Spinal cord (tissue), 10 donors: ENCODE measurements around the gene GASK1A. TPM values are rescaled to one million over a fixed set of nuclear protein-coding genes. Genes with fewer than 3 reads are reported as not detected.
A peak's percentile ranks its signal among the peaks of the same experiment; 100 is the strongest.

Experiments used
- DNase-seq, 6 donors: peaks; one replicate each; pipeline versions ENCODE4 v3.0.0 to v3.0.0-alpha.2; 2013 to 2015; ENCODE audit warnings: low spot score in 6 of 6, low read depth in 4 of 6
- H3K27ac ChIP-seq: one replicate; pipeline ENCODE4 v1.5.1; 2013; ENCODE audit warnings: low read depth, low read length, control low read depth
- H3K27me3 ChIP-seq: one replicate; pipeline ENCODE4 v1.6.1; 2013; ENCODE audit warnings: low read length; ENCODE audit not compliant: control insufficient read depth, insufficient read depth
- H3K36me3 ChIP-seq: one replicate; pipeline ENCODE4 v1.6.1; 2013; ENCODE audit warnings: low read length; ENCODE audit not compliant: control insufficient read depth, insufficient read depth
- H3K4me1 ChIP-seq: one replicate; pipeline ENCODE4 v1.6.1; 2013; ENCODE audit warnings: low read length; ENCODE audit not compliant: control insufficient read depth, insufficient read depth
- H3K4me3 ChIP-seq: one replicate; pipeline ENCODE4 v1.5.1; 2013; ENCODE audit warnings: low read depth, low read length, control low read depth
- H3K9me3 ChIP-seq: one replicate; pipeline ENCODE4 v1.6.1; 2013; ENCODE audit warnings: low read length; ENCODE audit not compliant: control insufficient read depth, insufficient read depth
- WGBS: methylation state at CpG from one replicate; pipeline ENCODE4 v1.1.5; 2013; ENCODE audit warnings: missing lambda C conversion rate; ENCODE audit not compliant: insufficient coverage; 5-methylcytosine and 5-hydroxymethylcytosine counted together
- polyA plus RNA-seq, 2 donors: library from polyadenylated mRNA; unstranded; fragments of 120-200 nt; gene quantifications; one replicate each; pipeline ENCODE4 v1.2.1, GENCODE V29; 2013; ENCODE audit not compliant: insufficient read length in 2 of 2
- total RNA-seq, 2 donors: library from RNA; depleted of rRNA in 1 of 2; stranded (reverse); fragments of 120-200 nt in 1 of 2; fragments of >200 nt in 1 of 2; gene quantifications; one replicate each; pipeline versions ENCODE4 v1.2.3 to v1.2.4, GENCODE V29; 2013 to 2014
- donor health status: healthy.

The GASK1A gene
- total and polyA plus RNA-seq, 4 donors, result 5.2 to 40.1 (median 16.3) TPM

- H3K9me3 ChIP-seq, result no peaks in the 10 kb centered on the region
- no peaks in the 10 kb centered on the region for H3K27me3 ChIP-seq
- H3K4me3 ChIP-seq, result no peak overlapping the region
- 94% methylated on average over 5 of the region's 6 CpGs for WGBS
- no peak for DNase-seq
- no peak overlapping the region for H3K27ac ChIP-seq
- H3K4me1 ChIP-seq, result no peaks in the 10 kb centered on the region
- peaks cover 7% of the 10 kb centered on the region for H3K36me3 ChIP-seq
Observed at GRCh38 chr3:43086460-43087165, 107.5 kb downstream of the GASK1A start.

- Histone ChIP-seq H3K4me3 (no peak overlapping the region), H3K9me3 (no peaks in the 10 kb centered on the region), H3K36me3 (peaks cover 7% of the 10 kb centered on the region), H3K4me1 (no peaks in the 10 kb centered on the region), H3K27ac (no peak overlapping the region), H3K27me3 (no peaks in the 10 kb centered on the region)
- 100% methylated on average over 1 of the region's 5 CpGs for WGBS
- DNase-seq, result no peak
Observed at GRCh38 chr3:43087249-43087776, 108.2 kb downstream of the GASK1A start.

- Histone ChIP-seq H3K27ac (no peak overlapping the region), H3K9me3 (no peaks in the 10 kb centered on the region), H3K27me3 (no peaks in the 10 kb centered on the region), H3K36me3 (peaks cover 7% of the 10 kb centered on the region), H3K4me3 (no peak overlapping the region), H3K4me1 (peaks cover 10% of the 10 kb centered on the region)
- no peak for DNase-seq
- WGBS, result 90% methylated on average over 4 of the region's 4 CpGs
Observed at GRCh38 chr3:43089081-43089480, 110.0 kb downstream of the GASK1A start.

GRCh38 chr3:43090238-43090637 is 111.1 kb downstream of the GASK1A start:
- peaks cover 21% of the 10 kb centered on the region for H3K4me1 ChIP-seq
- H3K9me3 ChIP-seq, result no peaks in the 10 kb centered on the region
- H3K36me3 ChIP-seq, result peaks cover 5% of the 10 kb centered on the region
- no peak overlapping the region for H3K4me3 ChIP-seq
- no peak overlapping the region for H3K27ac ChIP-seq
- DNase-seq, result no peak
- no peaks in the 10 kb centered on the region for H3K27me3 ChIP-seq
- WGBS, result 88% methylated on average over 2 of the region's 3 CpGs

- H3K27me3 ChIP-seq, result no peaks in the 10 kb centered on the region
- WGBS, result 100% methylated on average over 1 of the region's 4 CpGs
- H3K9me3 ChIP-seq, result no peaks in the 10 kb centered on the region
- peaks cover 24% of the 10 kb centered on the region for H3K4me1 ChIP-seq
- no peak for DNase-seq
- H3K36me3 ChIP-seq, result peaks cover 5% of the 10 kb centered on the region
- H3K4me3 ChIP-seq, result no peak overlapping the region
- no peak overlapping the region for H3K27ac ChIP-seq
Observed at GRCh38 chr3:43091481-43091880, 112.4 kb downstream of the GASK1A start.

- DNase-seq, result no peak
- no peak overlapping the region for H3K27ac ChIP-seq
- WGBS, result no CpG with 5 or more reads among the region's 1 CpG
- peaks cover 24% of the 10 kb centered on the region for H3K4me1 ChIP-seq
- H3K36me3 ChIP-seq, result peaks cover 7% of the 10 kb centered on the region
- H3K27me3 ChIP-seq, result no peaks in the 10 kb centered on the region
- no peaks in the 10 kb centered on the region for H3K9me3 ChIP-seq
- no peak overlapping the region for H3K4me3 ChIP-seq
Observed at GRCh38 chr3:43093006-43093405, 113.9 kb downstream of the GASK1A start.

GRCh38 chr3:43093974-43094373 is 114.9 kb downstream of the GASK1A start:
- no peak overlapping the region for H3K4me3 ChIP-seq
- no peaks in the 10 kb centered on the region for H3K27me3 ChIP-seq
- no peak overlapping the region for H3K27ac ChIP-seq
- WGBS, result no CpG with 5 or more reads among the region's 2 CpGs
- H3K9me3 ChIP-seq, result no peaks in the 10 kb centered on the region
- H3K4me1 ChIP-seq, result peaks cover 24% of the 10 kb centered on the region
- DNase-seq, result no peak
- peaks cover 3% of the 10 kb centered on the region for H3K36me3 ChIP-seq

- WGBS, result 57% methylated on average over 2 of the region's 2 CpGs
- Histone ChIP-seq H3K27me3 (no peaks in the 10 kb centered on the region), H3K4me3 (no peak overlapping the region), H3K9me3 (no peaks in the 10 kb centered on the region), H3K27ac (no peak overlapping the region), H3K4me1 (peaks cover 24% of the 10 kb centered on the region), H3K36me3 (peaks cover 3% of the 10 kb centered on the region)
- peak in 1 of 6 donors; percentile 18 for DNase-seq
Observed at GRCh38 chr3:43094381-43094780, 115.3 kb downstream of the GASK1A start.

GRCh38 chr3:43094851-43095250 is 115.7 kb downstream of the GASK1A start:
- Histone ChIP-seq H3K36me3 (peaks cover 3% of the 10 kb centered on the region), H3K27ac (no peak overlapping the region), H3K4me1 (peaks cover 24% of the 10 kb centered on the region), H3K4me3 (no peak overlapping the region), H3K27me3 (no peaks in the 10 kb centered on the region), H3K9me3 (no peaks in the 10 kb centered on the region)
- 40% methylated on average over 4 of the region's 4 CpGs for whole genome bisulfite sequencing
- DNase-seq, result no peak

GRCh38 chr3:43095370-43095769 is 116.3 kb downstream of the GASK1A start:
- Histone ChIP-seq H3K9me3 (no peaks in the 10 kb centered on the region), H3K4me3 (no peak overlapping the region), H3K4me1 (peaks cover 24% of the 10 kb centered on the region), H3K27ac (no peak overlapping the region), H3K27me3 (no peaks in the 10 kb centered on the region), H3K36me3 (peaks cover 3% of the 10 kb centered on the region)
- WGBS, result 89% methylated on average over 2 of the region's 5 CpGs
- DNase-seq, result no peak
